K562 (cell line): ENCODE results near the gene CMIP. TPM values are rescaled to one million over a fixed set of nuclear protein-coding genes. Genes with fewer than 3 reads are reported as not detected.
A peak's percentile ranks its signal among the peaks of the same experiment; 100 is the strongest.

Source experiments
- ARID1B ChIP-seq: fragments of 450-650 bp; IDR thresholded peaks from 2 replicates; pipeline ENCODE4 v1.6.1; 2016; ENCODE audit warnings: antibody characterized with exemption, mild to moderate bottlenecking, inconsistent platforms
- CBFA2T2 ChIP-seq: fragments of 450-650 bp; conservative IDR thresholded peaks from 2 replicates; pipeline ENCODE4 v1.6.1; 2017; ENCODE audit warnings: mild to moderate bottlenecking
- E2F1 ChIP-seq: sonication (generic); formaldehyde crosslinking; IDR thresholded peaks from 2 replicates; pipeline ENCODE4 v1.8.1; 2023; ENCODE audit warnings: mild to moderate bottlenecking, missing genetic modification reagents, moderate library complexity
- FOXA1 ChIP-seq: fragments of 450-650 bp; IDR thresholded peaks from 2 replicates; pipeline ENCODE4 v1.6.1; 2016; ENCODE audit warnings: mild to moderate bottlenecking, borderline replicate concordance
- GTF2B ChIP-seq: IDR thresholded peaks from 2 replicates; pipeline ENCODE4 v1.6.1; 2011; ENCODE audit not compliant: insufficient read length; ENCODE audit errors: extremely low read depth
- MGA ChIP-seq: fragments of 450-650 bp; IDR thresholded peaks from 2 replicates; pipeline ENCODE4 v1.6.1; 2016; ENCODE audit warnings: mild to moderate bottlenecking, moderate library complexity
- MTA1 ChIP-seq: fragments of 450-650 bp; IDR thresholded peaks from 2 replicates; pipeline ENCODE4 v1.6.1; 2017; ENCODE audit warnings: borderline replicate concordance
- MYNN ChIP-seq, 2 experiments: sonication (generic); formaldehyde crosslinking in 1 of 2; IDR thresholded peaks; 2 replicates each; pipeline versions ENCODE4 v1.5.0 to v1.6.1; 2016 to 2020; ENCODE audit warnings: antibody characterized with exemption in 1 of 2, missing genetic modification reagents in 1 of 2
- SOX6 ChIP-seq: fragments of 450-650 bp; IDR thresholded peaks from 2 replicates; pipeline ENCODE4 v1.6.1; 2014; ENCODE audit warnings: mild to moderate bottlenecking
- ZNF586 ChIP-seq: fragments of 450-650 bp; formaldehyde crosslinking; conservative IDR thresholded peaks from 2 replicates; pipeline ENCODE4 v1.4.0; 2020; ENCODE audit warnings: mild to moderate bottlenecking, moderate library complexity
- polyA plus RNA-seq, 8 experiments: library from polyadenylated mRNA; depleted of rRNA in 4 of 8; stranded (reverse) in 5 of 8; unstranded in 3 of 8; fragments of >200 nt; fragmentation: Nextera tagmentation in 2 of 8; fragmentation: Illumina TruSeq in 1 of 8; extraction: Ambion mirVana in 2 of 8; extraction: Trizol in 1 of 8; gene quantifications; 2 replicates each; pipeline versions ENCODE4 v1.2.1 to v1.2.3, GENCODE V29; 2011 to 2014; ENCODE audit warnings: inconsistent platforms in 1 of 8, missing spikeins in 1 of 8
- total RNA-seq, 7 experiments: library from RNA; depleted of rRNA in 6 of 7; stranded (reverse); fragments of >200 nt in 6 of 7; fragmentation: Illumina TruSeq in 2 of 7; extraction: Trizol in 2 of 7; gene quantifications; 2 replicates each; pipeline versions ENCODE4 v1.2.1 to v1.2.3, GENCODE V29; 2011 to 2021; ENCODE audit warnings: low replicate concordance in 1 of 7

Gene CMIP
- total and polyA plus RNA-seq, 9 of the 15 experiments (the other 6 are each of a cell fraction or from before 2014, with no cell fraction given) = 0.94 to 82.5 (median 10.3) TPM

- TF ChIP-seq MTA1 = no peak
- TF ChIP-seq ARID1B = peak; percentile 49
- TF ChIP-seq MGA = no peak
- TF ChIP-seq ZNF586 = no peak
- peak; percentile 82; the same call in 1 of the 2 replicates for TF ChIP-seq SOX6
- TF ChIP-seq CBFA2T2 = no peak
- TF ChIP-seq E2F1 (CRISPR knock-in tag) = no peak
- no peak for TF ChIP-seq MYNN (IDR thresholded peaks at IDR 0.05)
- TF ChIP-seq MYNN (CRISPR knock-in tag; IDR thresholded peaks at IDR 0.05) = no peak
- no peak for TF ChIP-seq GTF2B
- no peak for TF ChIP-seq FOXA1
Observed at GRCh38 chr16:81715358-81716196, 271.0 kb downstream of the CMIP start (continued).
